ENCODE measurements around the gene PLCG1.

The PLCG1 gene

GRCh38 chr20:41201760-41202159 lies 64.4 kb downstream of the PLCG1 start:
- no peaks in the 10 kb centered on the region for H3K27me3 Mint-ChIP-seq
- peaks cover 49 to 73% of the 10 kb centered on the region in 2 donors for H3K36me3 Mint-ChIP-seq
- no peak overlapping the region for H3K4me3 Mint-ChIP-seq
- H3K4me1 Mint-ChIP-seq: no peaks in the 10 kb centered on the region
- DNase-seq (no peak), ATAC-seq (replicated peaks) (no peak)
- no peak overlapping the region for H3K27ac Mint-ChIP-seq
- peaks cover 10 to 12% of the 10 kb centered on the region in 2 donors for H3K9me3 Mint-ChIP-seq

- Mint-ChIP-seq H3K27me3 (no peaks in the 10 kb centered on the region), H3K9me3 (peaks cover 10 to 12% of the 10 kb centered on the region in 2 donors), H3K36me3 (peaks cover 47 to 75% of the 10 kb centered on the region in 2 donors), H3K27ac (no peak overlapping the region), H3K4me3 (no peak overlapping the region), H3K4me1 (peaks cover 0 to 4% of the 10 kb centered on the region in 2 donors)
- DNase-seq (no peak), ATAC-seq (replicated peaks) (no peak)
Observed at GRCh38 chr20:41202426-41202825, 65.1 kb downstream of the PLCG1 start.

- Mint-ChIP-seq H3K4me1 (peaks cover 0 to 6% of the 10 kb centered on the region in 2 donors), H3K27ac (no peak overlapping the region), H3K27me3 (no peaks in the 10 kb centered on the region), H3K4me3 (no peak overlapping the region), H3K9me3 (peaks cover 6 to 9% of the 10 kb centered on the region in 2 donors), H3K36me3 (peaks cover 48 to 74% of the 10 kb centered on the region in 2 donors)
- ATAC-seq (replicated peaks) (no peak), DNase-seq (no peak)
Observed at GRCh38 chr20:41203660-41204059, 66.3 kb downstream of the PLCG1 start.

- H3K27me3 Mint-ChIP-seq: no peaks in the 10 kb centered on the region
- no peak overlapping the region for H3K4me3 Mint-ChIP-seq
- H3K9me3 Mint-ChIP-seq: peaks cover 0 to 3% of the 10 kb centered on the region in 2 donors
- ATAC-seq (replicated peaks) (no peak), DNase-seq (no peak)
- H3K36me3 Mint-ChIP-seq: peaks cover 40 to 68% of the 10 kb centered on the region in 2 donors
- H3K27ac Mint-ChIP-seq: no peak overlapping the region
- peaks cover 0 to 6% of the 10 kb centered on the region in 2 donors for H3K4me1 Mint-ChIP-seq
Observed at GRCh38 chr20:41204304-41205265, 67.2 kb downstream of the PLCG1 start.

- no peak overlapping the region for H3K27ac Mint-ChIP-seq
Observed at GRCh38 chr20:41205313-41205712, 68.0 kb downstream of the PLCG1 start.

GRCh38 chr20:41213150-41213820 lies 75.9 kb downstream of the PLCG1 start:
- H3K27me3 Mint-ChIP-seq: no peaks in the 10 kb centered on the region
- DNase-seq (no peak), ATAC-seq (replicated peaks) (no peak)
- no peaks in the 10 kb centered on the region for H3K9me3 Mint-ChIP-seq
- H3K27ac Mint-ChIP-seq: no peak overlapping the region
- H3K36me3 Mint-ChIP-seq: peaks cover 10% of the 10 kb centered on the region in 2 donors
- H3K4me1 Mint-ChIP-seq: peaks cover 0 to 7% of the 10 kb centered on the region in 2 donors
- no peak overlapping the region for H3K4me3 Mint-ChIP-seq

More at GRCh38 chr20:41205313-41205712, 68.0 kb downstream of the PLCG1 start:
- Mint-ChIP-seq H3K9me3 (no peaks in the 10 kb centered on the region), H3K4me3 (no peak overlapping the region), H3K36me3 (peaks cover 38 to 63% of the 10 kb centered on the region in 2 donors), H3K27me3 (no peaks in the 10 kb centered on the region), H3K4me1 (peaks cover 0 to 6% of the 10 kb centered on the region in 2 donors)
- no peak for ATAC-seq (replicated peaks)
- DNase-seq: no peak

- peaks cover 12 to 16% of the 10 kb centered on the region in 2 donors for H3K36me3 Mint-ChIP-seq
- H3K9me3 Mint-ChIP-seq: peaks cover 0 to 2% of the 10 kb centered on the region in 2 donors
- H3K27ac Mint-ChIP-seq: no peak overlapping the region
- DNase-seq (no peak), ATAC-seq (replicated peaks) (no peak)
- H3K4me3 Mint-ChIP-seq: no peak overlapping the region
- H3K4me1 Mint-ChIP-seq: peaks cover 0 to 7% of the 10 kb centered on the region in 2 donors
- H3K27me3 Mint-ChIP-seq: no peaks in the 10 kb centered on the region
Observed at GRCh38 chr20:41214202-41214601, 76.9 kb downstream of the PLCG1 start.

GRCh38 chr20:41214666-41215065 lies 77.3 kb downstream of the PLCG1 start:
- Mint-ChIP-seq H3K27me3 (no peaks in the 10 kb centered on the region), H3K27ac (no peak overlapping the region), H3K9me3 (peaks cover 0 to 2% of the 10 kb centered on the region in 2 donors), H3K4me3 (no peak overlapping the region), H3K36me3 (peaks cover 11 to 15% of the 10 kb centered on the region in 2 donors), H3K4me1 (peaks cover 0 to 7% of the 10 kb centered on the region in 2 donors)
- DNase-seq: no peak
- ATAC-seq (replicated peaks): no peak

- ATAC-seq (replicated peaks) (no peak), DNase-seq (no peak)
- no peak overlapping the region for H3K27ac Mint-ChIP-seq
- H3K9me3 Mint-ChIP-seq: peaks cover 0 to 2% of the 10 kb centered on the region in 2 donors
- H3K4me1 Mint-ChIP-seq: peaks cover 0 to 7% of the 10 kb centered on the region in 2 donors
- H3K36me3 Mint-ChIP-seq: peaks cover 17 to 21% of the 10 kb centered on the region in 2 donors
- no peak overlapping the region for H3K4me3 Mint-ChIP-seq
- H3K27me3 Mint-ChIP-seq: no peaks in the 10 kb centered on the region
Observed at GRCh38 chr20:41217422-41217821, 80.1 kb downstream of the PLCG1 start.

GRCh38 chr20:41218466-41218865 lies 81.1 kb downstream of the PLCG1 start:
- H3K9me3 Mint-ChIP-seq: peaks cover 0 to 2% of the 10 kb centered on the region in 2 donors
- H3K36me3 Mint-ChIP-seq: peaks cover 16 to 21% of the 10 kb centered on the region in 2 donors
- no peak for DNase-seq
- no peak overlapping the region for H3K4me3 Mint-ChIP-seq
- H3K27me3 Mint-ChIP-seq: no peaks in the 10 kb centered on the region
- peaks cover 0 to 1% of the 10 kb centered on the region in 2 donors for H3K4me1 Mint-ChIP-seq
- no peak overlapping the region for H3K27ac Mint-ChIP-seq
- ATAC-seq (replicated peaks): no peak

GRCh38 chr20:41219824-41220223 lies 82.5 kb downstream of the PLCG1 start:
- DNase-seq: no peak
- no peaks in the 10 kb centered on the region for H3K27me3 Mint-ChIP-seq
- no peak overlapping the region for H3K27ac Mint-ChIP-seq
- no peak overlapping the region for H3K4me3 Mint-ChIP-seq
- H3K36me3 Mint-ChIP-seq: peaks cover 16 to 21% of the 10 kb centered on the region in 2 donors
- ATAC-seq (replicated peaks): no peak
- H3K9me3 Mint-ChIP-seq: peaks cover 0 to 2% of the 10 kb centered on the region in 2 donors
- peaks cover 5 to 10% of the 10 kb centered on the region in 2 donors for H3K4me1 Mint-ChIP-seq

- Mint-ChIP-seq H3K27me3 (no peaks in the 10 kb centered on the region), H3K36me3 (peaks cover 19 to 28% of the 10 kb centered on the region in 2 donors), H3K4me3 (no peak overlapping the region), H3K4me1 (peaks cover 5 to 11% of the 10 kb centered on the region in 2 donors), H3K27ac (no peak overlapping the region), H3K9me3 (peaks cover 0 to 2% of the 10 kb centered on the region in 2 donors)
- DNase-seq (no peak), ATAC-seq (replicated peaks) (no peak)
Observed at GRCh38 chr20:41221614-41222218, 84.4 kb downstream of the PLCG1 start.

GRCh38 chr20:41222296-41222695 lies 85.0 kb downstream of the PLCG1 start:
- Mint-ChIP-seq H3K9me3 (peaks cover 0 to 2% of the 10 kb centered on the region in 2 donors), H3K36me3 (peaks cover 19 to 28% of the 10 kb centered on the region in 2 donors), H3K27me3 (no peaks in the 10 kb centered on the region), H3K27ac (no peak overlapping the region), H3K4me1 (peaks cover 5 to 11% of the 10 kb centered on the region in 2 donors), H3K4me3 (no peak overlapping the region)
- DNase-seq (no peak), ATAC-seq (replicated peaks) (no peak)

- Mint-ChIP-seq H3K4me3 (no peak overlapping the region), H3K9me3 (peaks cover 0 to 2% of the 10 kb centered on the region in 2 donors), H3K4me1 (peaks cover 5 to 11% of the 10 kb centered on the region in 2 donors), H3K27ac (no peak overlapping the region), H3K36me3 (peaks cover 18 to 26% of the 10 kb centered on the region in 2 donors), H3K27me3 (no peaks in the 10 kb centered on the region)
- no peak for ATAC-seq (replicated peaks)
- no peak for DNase-seq
Observed at GRCh38 chr20:41222703-41223102, 85.4 kb downstream of the PLCG1 start.
